Stimulated activated CD4-positive, alpha-beta T cell treated with anti-CD3 and anti-CD28 coated beads, Interleukin-1b, Interleukin-23, amount 100 ng/mL, for 48 hours (primary cell): ENCODE data around the gene TTBK1.

Experiments
- DNase-seq: peaks from one replicate; pipeline ENCODE4 v3.0.0-alpha.2; 2020

TTBK1 gene

DNA sequence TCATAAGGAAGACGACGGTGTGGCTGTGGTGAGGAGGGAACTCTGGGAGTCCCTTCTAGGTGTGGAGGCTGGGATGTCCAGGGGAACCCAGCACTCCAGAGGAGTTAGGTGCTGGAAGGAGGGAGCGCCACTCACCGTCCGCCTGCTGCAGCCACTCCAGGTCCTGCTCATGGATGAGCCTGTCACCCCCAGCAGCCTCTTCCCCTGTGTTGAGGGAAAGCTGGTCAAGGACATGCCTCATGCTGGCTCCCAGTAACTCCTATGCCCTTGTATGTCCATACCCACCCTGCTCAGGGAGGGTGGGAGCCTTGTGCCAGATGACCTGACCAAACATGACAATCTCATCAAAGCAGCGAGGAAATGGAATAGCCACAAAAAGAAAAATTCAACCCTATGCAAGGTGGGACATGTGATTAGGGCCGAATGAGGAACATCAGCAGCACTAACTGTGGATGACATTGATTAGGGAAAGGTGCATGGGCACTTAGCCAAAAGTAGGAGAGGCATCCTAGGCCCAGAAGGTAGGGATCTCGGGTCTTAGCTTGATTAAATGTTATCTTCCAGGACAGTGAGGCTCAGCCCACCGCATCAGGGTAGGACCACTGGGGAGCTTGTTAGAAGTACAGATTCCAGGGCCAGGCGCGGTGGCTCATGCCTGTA, 17.0 kb upstream of the TTBK1 start:
- DNase-seq = no peak

DNA sequence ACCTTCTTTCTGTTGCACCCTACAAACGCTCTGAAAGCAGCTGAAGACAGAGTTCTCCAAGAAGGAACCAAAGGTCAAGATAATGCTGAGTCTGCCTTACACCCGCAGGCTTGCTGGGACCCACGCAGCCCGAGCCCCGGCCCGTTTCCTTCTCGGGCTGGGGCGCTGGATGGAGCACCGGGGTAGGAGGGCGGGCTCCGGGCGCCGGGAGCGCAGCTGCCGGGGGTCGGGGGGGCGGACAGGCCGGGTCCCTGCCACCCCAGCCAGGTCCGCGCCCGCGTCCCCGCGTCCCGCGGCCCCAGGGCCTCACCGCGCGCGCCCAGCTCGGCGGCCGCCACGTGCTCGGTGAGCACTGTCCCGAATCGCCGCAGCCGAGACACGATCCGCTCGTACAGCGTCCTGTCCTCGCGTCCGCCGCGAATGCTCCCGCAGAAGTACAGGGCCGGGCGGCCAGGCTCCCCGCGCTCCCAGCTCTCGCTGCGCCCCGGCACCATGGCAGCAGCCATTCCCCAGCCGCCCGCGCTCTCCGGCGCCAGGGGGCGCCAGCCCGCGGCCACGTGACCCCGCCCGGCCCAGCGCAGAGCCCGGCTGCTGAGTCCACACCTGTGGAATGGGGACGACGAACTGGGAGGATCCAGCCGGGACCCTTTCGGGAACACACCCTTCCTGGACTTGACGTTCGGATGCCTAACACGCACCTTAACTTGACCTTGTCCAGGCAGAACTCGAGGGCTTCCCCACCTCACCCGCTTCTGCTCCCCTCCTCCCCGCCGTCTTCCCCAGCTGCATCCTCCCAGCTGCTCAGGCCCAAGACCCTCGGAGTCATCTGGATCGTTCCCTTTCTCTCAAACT, 14.1 kb upstream of the TTBK1 start, which contains the start of gene DNPH1:
Gene DNPH1 (minus strand): TSS at position 531 of the 852 bp plus-strand sequence. CDS start 25 bp downstream, at position 506.
- peak; percentile 71 for DNase-seq

DNA sequence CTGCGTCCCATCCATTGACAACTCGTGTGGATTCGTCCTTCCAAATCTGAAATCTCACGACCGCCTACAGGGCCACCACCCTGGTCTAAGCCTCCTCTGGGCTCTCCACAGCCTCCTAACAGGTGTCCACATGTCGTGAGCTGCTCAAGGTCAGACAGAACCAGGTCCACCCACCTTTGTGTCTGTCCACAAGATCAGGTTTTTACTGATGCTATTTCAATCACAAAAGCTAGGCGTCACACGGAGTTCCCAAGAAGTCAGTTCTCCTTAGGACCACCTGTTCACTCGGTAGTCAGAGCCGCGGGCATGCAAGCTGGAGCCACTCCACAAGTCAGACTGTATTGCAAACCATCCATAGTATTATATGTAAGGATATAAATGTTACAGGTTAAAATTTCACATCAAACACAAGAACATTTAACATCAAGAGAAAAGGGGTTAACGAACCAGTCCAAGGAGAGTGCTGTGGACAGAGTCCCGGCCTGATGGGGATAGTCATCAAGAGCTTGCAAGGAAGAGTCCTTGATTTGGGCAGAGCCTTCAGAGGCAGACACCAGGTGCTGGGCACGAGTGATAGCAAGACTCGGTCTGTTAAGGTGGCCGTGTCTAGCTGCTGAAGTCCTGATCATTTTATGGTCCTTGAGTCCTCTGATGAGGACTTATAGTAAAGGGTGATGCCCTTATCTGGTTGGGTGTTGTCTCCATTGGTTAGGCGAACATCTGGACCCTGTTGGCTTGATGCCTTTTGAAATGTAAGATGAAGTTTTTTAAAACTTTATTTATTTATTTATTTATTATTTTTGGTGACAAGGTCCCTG, 13.3 kb upstream of the TTBK1 start:
- no peak for DNase-seq

DNA sequence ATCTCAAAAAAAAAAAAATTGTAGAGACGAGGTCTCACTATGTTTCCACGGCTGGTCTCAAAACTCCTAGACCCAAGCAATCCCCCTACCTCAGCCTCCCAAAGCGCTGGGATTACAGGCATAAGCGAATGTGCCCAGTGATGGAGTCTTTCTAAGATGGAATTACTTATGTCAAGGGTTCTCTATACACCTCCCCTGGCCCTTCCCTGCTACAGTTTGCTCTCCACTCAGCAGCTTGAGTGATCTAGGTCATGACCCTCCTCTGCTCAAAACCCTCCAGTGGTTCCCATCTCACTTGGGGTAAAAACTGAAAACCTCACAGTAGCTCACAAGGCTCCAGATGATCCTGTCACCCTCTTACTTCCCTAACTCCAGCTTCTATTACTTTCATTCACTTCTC, 12.2 kb upstream of the TTBK1 start:
- no peak for DNase-seq

DNA sequence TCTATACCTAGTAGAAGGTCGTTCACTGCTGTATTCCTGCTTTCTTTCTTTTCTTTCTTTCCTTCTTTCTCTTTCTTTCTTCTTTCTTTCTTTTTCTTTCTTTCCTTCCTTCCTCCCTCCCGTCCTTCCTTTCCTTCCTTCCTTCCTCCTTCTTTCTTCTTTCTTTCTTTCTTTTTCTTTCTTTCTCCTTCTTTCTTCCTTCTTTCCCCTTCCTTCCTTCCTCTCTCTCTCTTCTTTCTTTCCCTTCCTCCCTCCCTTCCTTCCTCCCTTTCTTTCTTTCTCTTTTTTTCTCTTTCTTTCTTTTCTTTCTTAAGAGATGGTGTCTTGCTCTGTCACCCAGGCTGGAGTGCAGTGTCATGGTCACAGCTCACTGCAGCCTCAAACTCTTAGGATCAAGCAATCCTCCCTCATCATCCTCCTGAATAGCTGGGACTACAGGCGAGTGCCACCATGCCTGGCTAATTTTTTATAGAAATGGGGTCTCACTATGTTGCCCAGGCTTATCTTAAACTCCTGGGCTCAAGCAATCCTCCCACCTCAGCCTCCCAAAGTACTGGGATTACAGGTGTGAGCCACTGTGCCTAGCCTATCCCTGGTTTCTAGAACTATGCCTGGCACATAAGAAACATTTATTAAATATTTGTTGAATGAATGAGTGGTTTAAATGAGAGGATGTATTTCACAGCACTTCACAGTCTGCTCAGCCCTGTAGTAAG, 11.4 kb upstream of the TTBK1 start:
- no peak for DNase-seq

DNA sequence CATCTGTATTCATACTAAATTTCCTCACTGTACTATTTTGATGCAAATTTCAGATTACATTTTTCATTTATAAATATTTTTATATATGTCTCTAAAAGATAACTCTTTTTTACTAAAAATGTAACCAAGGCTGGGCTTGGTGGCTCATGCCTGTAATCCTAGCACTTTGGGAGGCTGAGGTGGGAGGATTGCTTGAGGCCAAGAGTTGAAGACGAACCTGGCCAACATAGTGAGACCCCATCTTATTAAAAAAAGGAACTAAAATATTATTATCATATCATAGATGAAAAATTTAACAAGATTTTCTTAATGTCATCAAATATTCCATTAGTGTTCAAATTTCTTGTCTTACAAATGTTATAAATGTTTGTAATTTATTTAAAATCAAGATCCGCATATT, 7.4 kb upstream of the TTBK1 start:
- no peak for DNase-seq

DNA sequence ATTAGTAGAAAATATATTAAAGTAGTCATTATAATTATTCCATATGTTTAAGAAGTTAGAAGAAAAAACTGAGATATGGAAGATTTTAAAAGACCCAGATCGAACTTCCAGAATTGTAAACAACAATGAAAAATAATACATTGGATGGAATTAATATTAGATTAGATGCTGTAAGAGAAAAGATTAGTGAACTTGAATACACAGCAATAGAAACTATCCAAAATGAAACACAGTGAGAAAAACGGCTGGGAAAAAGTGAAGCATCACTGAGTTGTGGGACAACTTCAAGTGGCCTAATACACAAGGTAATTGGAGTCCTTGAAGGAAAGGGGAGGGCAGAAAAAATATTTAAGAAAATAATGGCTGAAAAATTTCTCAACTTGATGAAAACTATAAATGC, 4.2 kb upstream of the TTBK1 start:
- no peak for DNase-seq

DNA sequence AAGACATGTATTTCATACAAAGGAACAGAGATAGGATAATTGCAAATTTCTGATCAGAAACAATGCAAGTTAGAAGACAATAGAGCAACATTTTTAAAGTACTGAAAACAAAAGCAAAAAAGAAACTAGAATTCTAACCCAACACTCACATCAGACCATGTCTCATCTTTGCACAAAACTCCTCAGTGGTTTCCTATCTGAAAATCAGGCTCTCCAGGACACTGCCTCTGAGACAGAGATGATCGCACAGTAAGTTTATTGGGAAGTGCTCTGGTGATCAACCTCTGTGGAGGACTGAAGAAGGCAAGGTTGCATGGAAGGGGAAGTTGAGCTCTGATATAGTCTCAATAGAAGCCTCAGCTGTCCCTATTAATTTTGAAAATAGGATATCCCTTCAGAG, 2.3 kb upstream of the TTBK1 start:
- no peak for DNase-seq

DNA sequence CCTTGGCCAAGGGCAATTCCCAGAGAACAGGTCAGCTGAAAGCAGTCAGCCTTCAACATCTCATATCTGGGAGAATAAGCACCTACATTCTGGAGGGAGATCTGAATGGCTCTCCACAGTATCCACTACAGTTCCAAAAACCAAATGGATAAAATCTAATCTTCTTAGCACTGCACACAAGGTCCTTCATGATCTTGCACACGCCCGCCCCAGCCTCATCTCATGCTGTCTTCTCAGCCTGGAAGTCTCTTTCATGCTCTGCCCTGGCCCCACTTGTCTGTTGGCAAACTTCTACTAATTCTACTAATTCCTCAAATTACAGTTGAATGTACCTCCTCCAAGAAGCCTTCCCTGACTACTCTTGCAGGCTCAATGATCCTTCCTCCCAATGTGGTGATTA, 1.8 kb upstream of the TTBK1 start:
- DNase-seq = no peak

DNA sequence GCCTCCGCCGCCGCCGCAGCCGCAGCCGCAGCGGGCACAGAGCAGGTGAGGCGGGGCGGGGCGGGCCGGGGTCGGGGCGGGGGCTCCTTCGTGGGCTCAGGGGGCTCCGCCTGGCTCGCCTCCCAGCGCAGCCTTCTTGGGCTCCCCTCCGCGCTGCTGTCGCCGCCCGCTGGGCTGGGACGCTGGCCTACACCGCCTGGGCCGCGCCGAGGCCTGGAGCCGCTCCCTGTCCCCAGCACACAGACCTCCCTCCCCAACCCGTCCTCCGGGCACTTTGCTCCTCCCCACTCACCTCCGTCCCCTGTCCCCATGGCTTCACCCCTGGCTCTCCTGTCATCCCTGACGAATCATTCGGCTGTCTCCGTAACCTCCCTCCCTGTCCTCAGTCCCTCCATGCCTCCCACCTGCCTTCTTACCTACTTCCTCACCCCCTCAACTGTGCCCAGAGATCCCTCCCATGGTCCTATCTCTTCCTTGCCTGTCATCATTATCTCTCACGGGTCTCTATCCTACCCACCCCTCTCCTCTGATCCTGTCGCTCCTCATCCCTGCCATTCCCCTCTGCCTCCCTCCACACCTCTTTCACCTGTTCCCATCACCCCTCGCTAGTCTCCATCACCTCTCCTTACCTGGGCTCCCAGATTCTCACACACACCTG, 512 bp downstream of the TTBK1 start:
- DNase-seq = no peak

DNA sequence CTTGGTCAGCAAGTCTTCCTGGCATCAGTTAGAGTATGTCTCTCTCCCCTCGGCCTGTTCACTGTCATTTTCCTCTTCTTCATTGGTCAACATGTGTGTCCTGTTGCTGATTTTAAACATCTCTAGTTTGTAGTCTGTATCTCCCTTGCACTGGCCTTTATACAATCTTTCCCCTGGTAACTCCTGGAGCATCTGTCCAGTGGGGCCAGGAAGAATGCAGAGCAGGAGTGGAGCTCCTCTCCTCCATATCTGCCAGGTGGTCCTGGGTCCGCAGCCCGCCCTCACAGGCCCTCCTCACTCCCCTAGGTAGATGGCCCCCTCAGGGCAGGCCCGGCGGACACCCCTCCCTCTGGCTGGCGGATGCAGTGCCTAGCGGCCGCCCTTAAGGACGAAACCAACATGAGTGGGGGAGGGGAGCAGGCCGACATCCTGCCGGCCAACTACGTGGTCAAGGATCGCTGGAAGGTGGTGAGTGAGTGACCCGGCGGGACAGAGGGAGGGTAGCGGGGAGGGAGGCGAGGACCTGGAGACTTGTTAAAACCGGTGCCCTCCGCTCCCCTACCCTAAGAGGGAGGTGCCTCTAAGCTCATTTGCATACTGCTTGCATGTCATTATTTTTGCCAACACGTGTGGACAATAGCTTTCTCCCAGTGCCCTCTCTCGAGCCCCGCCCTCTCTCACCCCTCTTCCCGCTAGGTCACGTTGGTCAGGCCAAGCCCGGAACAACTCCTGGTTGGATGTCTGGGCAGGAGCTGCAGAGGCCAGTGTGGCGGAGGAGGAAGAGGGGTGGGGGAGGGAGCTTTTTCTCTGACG, 3.2 kb downstream of the TTBK1 start:
- no peak for DNase-seq

DNA sequence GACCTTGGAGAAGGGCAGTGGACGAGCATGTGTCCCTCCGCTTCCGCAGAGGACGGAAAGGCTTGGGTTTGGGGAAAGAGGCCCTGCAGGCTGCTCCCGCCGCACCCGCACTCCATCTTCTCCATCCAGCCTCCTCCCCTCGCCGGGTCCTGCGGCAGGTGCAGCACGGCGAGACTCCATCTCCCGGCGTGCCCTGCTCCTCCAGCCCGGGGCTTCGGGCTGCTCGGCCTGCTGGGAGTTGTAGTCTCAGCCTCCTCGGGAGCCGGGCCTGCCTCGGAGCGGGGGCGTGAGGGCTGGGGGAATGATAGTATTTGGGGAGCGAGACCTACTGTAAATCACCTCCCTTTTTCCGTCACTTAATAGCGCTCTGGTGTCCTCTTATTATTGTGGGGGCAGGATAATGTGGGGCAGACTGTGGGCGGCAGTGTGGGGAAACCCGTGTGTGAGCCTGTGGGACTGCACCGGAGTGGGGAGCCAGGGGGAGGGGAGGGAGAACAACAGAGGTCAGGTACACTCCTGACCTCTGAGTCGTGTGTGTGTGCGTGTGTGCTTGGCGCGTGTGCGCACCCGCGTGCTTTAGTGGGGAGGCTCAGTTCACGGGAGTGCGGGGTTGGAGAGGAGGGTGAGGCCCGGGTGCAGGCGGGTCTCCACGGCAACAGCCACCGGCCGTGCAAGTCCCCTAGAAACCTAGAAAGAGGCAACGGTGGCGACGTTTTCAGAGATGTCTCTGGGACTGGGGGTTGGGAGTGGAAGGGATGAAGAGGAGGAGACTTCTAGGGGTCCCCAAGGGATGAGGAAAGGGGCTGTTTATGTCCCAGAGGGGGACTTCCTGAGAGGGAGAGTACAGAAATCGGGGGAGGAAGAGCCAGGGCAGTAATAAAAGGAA, 4.1 kb downstream of the TTBK1 start:
- peak; percentile 87 for DNase-seq

DNA sequence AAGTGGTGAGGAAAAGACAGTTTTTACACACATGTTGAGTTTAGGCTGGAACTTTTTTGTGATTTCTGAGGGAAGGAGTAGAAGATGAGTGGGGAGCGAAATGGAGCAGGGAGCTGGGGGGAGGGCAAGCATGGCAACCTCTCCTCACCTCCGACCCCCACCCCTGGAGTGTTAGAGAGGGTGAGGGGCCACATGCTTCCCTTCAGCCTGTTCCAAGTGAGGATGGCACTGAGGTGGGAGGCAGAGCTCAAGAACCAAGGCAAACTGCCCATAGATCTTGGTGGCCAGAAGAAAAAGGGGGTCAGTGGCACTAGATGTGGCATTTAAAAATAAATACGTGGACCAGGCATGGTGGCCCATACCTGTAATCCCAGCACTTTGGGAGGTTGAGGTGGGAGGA, 4.8 kb downstream of the TTBK1 start:
- no peak for DNase-seq

DNA sequence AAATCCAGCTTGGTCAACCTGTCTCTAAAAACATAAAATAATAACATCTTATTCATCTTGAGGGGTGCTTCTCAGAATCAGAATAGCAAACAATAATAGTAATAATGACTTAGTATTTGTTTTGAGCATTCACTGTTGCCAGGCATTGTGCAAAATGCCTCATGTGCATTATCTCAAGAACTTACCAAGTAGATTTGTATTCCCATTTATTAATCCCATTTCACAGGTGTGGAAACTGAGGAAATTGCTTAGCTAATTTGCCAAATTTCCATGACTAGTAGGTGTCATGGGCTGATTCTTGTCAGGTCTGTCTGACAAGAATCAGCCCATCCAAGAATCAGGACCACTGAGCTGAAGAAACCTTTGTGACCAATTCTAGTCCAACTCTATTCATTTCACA, 5.5 kb downstream of the TTBK1 start:
- no peak for DNase-seq

DNA sequence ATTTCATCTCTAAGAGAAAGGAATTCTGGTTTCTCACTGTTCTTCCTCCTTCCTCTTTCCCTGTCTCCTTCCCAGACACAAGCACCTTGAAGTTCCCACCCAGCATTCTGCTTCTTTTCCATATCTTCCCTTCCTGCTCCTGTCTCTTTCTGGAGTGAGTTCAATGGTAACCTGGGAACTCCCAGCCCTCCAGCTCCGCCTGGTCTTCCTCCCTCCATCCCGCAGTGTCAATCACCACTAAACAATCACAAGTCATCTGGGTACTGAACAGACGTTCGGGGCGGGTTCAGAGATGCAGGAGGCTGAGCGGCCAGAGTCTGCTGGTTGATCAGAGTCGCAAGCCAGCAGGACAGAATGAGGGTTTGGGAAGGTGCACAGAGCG, 7.7 kb downstream of the TTBK1 start:
- no peak for DNase-seq

DNA sequence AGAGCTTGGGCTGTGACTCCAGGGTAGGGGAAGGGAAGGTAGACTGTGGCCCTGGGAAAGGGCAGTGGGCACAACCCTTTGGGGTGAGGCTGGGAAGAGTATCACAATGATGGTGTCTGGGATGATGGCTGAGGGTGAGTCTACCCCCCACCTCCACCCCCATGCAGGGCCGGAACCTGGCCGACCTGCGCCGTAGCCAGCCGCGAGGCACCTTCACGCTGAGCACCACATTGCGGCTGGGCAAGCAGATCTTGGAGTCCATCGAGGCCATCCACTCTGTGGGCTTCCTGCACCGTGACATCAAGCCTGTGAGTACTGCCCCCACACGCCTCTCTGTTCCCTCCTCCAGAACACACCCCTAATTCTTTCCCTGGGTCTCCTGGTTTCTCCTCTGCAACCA, 10.1 kb downstream of the TTBK1 start:
- no peak for DNase-seq

DNA sequence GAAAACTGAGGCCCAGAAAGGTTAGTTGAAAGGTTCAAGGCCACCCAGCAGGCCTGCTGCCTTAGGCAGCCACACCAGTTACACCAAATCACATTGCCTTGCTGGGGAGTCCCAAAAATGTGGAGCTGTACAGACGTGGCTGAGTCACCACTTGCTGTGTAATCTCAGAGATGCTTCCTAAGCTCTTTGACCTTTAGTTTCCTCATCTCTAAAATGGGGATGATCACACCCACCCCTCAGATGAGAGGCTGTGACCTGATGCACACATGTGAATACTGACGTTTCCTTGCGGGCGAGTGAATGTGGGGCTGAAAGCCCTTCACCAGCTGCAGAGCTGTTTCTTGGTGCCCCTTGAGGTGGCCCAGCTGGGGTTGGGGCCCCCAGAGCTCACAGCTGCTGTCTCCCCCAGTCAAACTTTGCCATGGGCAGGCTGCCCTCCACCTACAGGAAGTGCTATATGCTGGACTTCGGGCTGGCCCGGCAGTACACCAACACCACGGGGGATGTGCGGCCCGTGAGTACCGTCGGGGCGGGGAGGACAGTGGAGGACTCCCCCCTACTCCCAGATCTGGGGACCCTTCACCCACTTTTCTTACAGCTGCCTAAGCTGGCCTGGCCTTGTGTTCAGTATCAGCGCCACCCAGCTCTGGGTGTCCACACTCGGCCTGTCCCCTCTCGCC, 11.0 kb downstream of the TTBK1 start:
- peak; percentile 41 for DNase-seq

DNA sequence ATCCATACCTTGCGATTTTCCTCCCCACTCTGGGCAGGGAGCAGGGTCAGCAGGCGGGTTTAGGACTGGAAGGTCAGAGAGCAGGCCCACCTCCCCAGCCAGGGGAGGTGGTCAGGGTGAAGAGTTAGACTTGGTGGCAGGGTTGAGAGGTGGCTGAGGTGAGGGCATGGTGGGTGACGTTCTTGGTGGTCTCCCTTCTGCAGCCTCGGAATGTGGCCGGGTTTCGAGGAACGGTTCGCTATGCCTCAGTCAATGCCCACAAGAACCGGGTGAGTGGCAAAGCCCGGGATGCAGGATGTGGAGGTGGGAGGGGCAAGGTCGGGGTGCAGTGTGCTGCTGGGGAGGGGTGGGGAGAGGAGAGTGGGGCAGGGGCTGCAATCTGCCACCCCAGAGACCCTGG, 11.6 kb downstream of the TTBK1 start:
- DNase-seq = no peak

DNA sequence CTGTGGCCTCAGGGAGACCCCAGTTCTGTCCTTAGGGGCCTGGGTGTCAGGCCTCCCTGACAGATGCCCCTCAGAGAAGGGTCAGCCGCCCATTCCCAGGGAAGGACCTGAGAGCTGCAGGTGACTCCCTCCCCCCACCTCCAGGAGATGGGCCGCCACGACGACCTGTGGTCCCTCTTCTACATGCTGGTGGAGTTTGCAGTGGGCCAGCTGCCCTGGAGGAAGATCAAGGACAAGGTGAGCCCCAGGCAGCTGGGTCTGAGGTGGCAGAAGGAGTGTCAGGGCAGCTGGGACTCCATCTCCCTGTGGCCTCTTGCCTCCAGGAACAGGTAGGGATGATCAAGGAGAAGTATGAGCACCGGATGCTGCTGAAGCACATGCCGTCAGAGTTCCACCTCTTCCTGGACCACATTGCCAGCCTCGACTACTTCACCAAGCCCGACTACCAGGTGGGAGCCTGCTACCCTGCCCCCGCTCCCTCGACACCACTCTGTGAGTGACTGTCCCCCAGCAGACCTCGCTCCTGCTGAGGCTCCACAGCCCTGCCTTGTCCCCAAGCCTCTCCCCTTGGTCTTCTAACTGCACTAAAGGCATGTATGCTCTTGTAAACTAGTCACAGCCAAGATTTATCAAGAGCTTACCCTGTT, 12.2 kb downstream of the TTBK1 start:
- no peak for DNase-seq
